IPS-NIHi7 (cell line): ENCODE measurements around the gene TMCO4.

ENCODE experiments used
- DNase-seq: peaks from one replicate; pipeline ENCODE4 v3.0.0; 2012; ENCODE audit warnings: mixed read lengths; ENCODE audit errors: extremely low spot score

The TMCO4 gene

DNA sequence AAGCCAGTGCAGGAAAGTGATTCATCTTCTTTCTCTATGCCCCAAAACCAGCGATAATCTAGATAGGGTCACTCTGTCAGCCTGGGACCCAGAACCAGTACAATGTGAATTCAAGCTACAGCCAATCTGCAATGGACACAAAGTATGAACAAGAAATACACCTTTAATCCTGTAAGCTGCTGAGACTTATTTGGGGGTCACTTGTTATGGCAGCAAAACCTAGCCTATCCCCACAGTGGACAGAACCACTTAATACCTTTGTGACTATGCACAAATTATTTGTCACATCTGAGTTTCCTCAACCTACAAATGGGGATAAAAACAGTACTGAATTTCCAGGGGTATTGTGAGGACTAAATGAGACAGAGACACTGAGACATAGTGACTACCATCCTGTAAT lies 50.0 kb downstream of the TMCO4 start:
- DNase-seq = no peak

DNA sequence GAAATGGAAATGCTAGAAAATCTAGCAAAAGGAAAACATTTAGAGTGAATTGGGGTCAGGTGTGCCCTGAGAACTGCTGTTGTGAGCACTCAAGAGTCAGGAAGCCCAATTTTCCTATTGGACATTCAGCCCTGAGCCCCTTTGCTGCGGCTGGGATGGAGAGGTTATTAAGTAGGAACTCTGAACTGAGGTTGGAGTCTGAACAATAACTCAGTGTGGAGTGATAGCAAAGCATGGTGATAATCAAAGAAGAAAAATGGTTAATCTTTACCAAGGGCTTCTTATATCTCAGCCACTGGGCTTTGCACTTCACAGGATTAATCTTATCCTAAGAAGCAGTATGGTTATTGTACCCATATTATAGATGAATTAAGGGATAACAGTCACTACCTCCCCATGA lies 52.0 kb downstream of the TMCO4 start:
- no peak for DNase-seq

DNA sequence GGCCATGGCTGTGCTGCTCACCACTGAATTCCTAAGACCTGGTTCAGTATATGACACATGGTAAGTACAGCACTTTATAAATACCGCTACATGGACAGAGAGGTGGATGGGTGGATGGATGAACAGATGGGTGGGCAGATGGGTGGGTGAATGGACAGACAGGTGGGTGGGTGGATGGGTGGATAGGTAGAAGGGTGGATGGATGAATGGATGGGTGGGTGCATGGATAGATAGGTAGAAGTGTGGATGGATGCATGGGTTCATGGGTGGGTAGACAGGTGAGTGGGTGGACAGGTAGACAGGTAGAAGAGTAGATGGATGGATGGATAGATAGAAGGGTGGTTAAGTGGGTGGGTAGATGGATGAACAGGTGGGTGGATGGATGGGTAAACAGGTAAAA lies 54.8 kb downstream of the TMCO4 start:
- no peak for DNase-seq

DNA sequence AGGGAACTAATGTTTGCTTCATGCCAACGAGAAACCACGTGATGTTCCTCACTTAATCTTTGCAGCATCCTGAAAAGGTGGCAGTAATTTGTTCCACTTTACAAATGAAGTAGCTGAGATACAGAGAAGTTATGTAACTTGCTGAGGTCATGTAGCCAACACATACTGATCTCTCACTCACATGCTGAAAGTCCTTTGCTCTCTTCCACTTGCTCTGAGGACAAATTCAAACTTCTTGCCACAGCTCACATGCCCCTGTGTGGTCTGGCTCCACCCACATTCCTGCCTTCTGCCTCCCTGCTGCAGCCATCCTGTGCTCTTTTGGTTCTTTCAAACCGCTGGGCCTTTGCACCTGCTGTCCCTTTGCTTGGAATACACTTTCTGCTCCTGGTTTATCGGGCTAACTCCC lies 55.4 kb downstream of the TMCO4 start:
- DNase-seq = no peak

DNA sequence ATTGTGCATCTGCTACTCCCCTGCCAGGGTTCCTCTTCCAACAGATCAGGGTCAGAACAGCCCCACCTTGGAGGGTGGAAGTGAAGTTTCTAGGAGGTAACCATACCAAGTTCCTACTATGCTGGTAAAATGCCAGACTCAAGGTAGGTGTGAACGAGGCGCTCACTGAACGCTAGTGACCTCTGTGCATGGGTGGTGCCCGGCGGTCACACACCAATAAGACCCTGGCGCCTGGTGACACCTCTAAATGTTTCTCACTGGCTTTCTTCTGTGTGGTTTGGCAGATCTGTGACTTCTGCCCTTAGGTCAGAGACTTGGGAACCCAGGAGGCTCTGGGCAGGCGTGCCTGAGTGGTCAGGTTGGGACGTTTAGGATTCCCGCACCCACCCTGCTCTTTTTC lies 55.9 kb downstream of the TMCO4 start:
- no peak for DNase-seq

DNA sequence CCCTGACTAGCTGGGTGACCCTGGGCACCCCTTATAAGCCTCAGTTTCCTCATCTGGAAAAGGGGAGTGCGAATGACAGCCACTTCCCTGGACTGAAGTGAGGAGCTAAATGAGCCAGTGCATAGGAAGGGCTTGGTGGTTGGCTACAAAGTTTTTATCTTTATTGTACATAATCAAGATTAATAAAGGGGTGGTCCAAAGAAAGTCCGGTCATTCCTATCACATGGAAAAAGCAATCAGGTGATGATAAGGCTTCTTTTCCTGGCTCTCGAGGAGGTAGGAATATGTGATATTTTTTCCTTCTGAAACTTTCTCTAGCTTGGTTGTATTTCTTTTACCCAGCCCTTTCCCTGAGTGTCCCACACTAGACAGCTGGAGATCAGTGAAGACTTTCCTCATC lies 56.5 kb downstream of the TMCO4 start:
- DNase-seq = no peak

DNA sequence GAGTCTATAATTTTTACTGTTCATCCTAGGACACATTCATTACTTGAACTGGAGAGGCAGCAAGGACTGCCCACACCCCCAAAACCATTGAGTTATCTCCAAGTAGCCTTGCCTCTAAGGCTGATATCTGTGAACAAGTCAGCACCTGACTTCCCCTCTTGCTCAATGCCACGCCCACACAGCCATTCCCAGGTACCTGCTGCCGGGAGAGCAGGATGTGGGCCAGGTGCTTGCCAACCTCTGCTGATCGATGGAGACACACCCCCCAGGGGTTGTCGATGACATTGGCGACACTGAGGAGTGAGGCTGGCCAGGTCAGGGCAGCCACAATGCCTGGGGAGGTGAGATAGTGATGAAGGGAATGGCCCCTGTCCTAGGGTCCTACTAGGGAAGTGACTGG lies 60.1 kb downstream of the TMCO4 start:
- no peak for DNase-seq

DNA sequence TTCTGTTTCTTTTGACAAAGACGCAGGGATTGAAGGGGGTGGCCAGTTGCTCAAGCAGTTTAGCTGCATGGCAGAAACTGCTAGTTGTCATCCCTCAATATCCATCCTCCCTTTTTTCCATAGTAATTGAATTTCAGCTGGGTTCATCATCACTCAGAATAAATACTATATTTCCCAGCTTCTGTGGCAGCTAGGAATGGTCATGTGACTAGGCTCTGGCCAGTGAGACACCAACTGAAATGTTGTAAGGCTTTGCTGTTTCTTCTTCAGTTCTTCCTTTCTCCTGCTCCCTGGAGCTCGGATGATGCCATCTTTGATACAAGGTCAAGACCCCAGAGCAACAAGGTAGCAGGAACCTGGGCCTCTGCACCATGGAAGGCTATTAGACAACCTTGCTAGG lies 61.0 kb downstream of the TMCO4 start:
- DNase-seq = no peak

DNA sequence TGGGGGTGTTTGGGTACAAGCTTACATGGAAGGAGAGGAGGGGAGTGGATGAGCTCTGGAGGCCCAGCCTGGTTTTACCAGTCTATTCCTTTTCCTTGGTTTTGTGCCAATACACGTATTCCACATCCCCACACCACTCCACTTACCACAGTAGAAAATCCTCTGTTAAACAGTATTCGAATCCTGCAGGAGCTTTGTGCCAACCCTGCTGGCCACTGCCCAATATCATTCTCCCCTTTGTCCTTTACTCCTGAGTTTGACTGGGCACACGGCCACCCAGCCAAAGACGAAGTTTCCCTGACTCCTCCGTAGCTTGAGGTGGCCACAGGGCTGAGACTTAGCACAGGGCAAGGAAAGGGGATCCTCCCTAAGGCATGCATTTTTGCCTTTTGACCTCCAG lies 61.6 kb downstream of the TMCO4 start:
- DNase-seq = no peak

DNA sequence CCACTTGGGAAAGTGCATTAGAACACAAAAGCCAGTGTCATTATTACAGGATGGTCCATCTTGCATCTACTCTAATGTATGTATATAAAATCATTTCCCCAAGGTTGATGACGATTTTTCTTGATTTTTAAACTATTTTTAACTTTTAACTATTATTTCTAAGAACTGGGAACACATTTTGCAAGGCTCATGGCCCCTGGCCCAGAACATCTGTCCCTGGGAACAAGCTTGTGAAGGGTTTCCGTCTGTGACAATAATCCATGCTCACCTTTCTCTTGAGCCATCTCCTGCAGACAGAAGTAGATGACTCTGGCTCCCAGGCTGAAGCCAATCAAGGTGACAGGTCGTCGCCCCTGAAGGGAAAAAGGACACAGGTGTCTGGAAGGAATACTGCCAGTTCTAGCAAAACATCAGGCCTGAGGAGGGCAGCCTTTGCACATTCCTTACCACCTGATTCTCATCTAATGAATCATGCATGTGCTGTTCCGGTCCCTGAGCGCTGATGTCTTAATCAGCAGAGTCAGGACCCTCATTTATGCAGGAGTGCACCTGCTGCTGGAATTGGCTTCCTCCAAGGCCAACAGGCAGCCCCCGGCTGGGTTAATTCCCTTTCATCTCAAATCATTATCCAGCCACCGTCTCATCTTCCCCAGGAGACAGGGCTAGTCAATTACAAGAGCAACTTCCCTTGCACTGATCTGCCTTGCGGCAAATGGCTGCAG lies 62.5 kb downstream of the TMCO4 start:
- no peak for DNase-seq

DNA sequence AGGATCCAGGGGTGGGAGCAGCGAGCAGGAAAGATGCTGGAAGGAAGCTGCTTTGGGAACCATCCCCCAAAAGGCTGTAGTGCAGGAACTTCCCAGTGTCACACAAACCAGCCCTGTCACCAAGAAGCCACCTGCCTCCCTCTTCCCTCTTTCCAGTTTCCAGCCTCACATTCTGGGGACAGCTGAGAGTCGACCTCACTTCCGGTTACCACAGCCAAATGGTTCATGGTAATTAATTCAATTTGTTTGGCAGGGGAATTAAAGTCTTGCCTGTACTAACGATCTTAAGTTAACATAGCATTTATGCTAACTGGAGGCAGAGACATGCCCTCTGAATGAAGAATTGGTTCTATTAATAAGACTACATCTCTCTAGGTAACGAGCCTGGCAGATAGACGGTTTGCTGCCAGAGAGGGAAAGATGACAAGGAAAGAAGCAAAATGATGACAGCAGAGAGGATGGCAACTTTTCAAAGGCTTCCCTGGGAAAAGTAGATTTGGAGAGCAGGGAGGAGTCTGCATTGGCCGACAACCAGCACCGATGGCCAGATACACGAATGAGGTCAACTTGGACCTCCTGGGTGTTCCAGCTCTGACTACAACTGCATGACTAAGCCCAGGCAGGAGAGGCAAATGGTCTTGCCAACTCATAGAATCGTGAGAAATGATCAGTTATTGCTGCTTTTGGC lies 64.1 kb downstream of the TMCO4 start:
- DNase-seq = no peak

DNA sequence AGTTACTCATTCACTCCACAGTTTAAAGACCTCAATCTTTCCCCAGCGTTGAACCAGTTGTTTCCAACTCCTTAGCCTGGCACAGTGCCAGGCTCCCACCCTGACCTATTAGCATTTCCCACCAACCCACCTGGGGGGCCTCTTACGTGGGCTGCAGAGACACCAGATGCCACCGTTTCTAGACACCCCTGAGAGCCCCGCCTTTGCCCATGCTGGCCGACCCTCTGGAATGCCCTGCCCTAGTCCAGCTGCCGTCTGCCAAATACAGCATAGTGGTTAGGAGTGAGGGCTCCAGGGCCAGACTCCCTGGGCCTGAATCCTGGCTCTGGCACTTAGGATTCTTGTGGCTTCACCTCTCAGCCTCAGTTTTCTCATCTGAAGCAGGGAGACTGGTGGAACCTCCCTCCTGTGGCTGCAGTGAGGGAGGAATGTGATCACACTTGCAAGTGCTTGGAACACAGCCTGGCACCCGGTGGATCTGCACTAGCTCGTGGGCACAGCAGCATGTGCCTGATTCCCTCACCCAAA lies 65.2 kb downstream of the TMCO4 start:
- DNase-seq = no peak

DNA sequence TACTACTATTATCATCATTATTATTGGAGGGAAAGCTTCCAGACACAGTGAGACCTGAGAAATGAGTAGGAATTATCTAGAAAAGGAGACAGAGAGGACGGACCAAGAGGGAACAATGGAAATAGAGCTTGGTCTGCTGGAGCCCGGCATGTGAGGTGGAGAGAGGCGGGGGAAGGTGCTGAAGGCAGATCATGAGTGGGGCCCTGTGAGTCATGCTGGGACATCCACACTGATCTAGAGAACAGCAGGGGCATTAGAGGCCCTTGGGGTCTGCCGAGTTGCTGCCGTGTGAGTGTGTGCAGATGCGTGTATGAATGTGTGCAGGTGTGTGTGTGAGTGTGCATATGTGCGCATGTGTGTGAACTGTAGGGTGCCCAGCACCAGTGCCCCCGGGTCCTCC lies 65.7 kb downstream of the TMCO4 start:
- no peak for DNase-seq

DNA sequence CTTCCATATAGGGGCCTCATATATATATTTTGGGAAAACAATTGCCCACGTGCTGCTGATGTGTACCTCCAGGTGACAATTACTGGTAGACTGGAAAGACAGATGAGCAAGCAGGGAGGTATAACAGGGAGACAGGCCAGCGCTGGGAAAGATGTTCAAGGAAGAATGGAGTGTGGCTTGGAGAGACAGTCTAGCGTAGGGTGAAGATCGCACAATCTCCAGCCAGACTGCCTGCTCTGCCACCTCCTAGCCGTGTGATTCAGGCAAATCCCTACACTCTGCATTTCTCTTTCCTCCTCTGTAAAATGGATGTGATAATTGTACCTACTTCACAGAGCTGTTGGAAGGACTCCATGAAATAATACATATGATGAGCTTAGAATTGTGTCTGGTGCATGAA lies 66.1 kb downstream of the TMCO4 start:
- no peak for DNase-seq

DNA sequence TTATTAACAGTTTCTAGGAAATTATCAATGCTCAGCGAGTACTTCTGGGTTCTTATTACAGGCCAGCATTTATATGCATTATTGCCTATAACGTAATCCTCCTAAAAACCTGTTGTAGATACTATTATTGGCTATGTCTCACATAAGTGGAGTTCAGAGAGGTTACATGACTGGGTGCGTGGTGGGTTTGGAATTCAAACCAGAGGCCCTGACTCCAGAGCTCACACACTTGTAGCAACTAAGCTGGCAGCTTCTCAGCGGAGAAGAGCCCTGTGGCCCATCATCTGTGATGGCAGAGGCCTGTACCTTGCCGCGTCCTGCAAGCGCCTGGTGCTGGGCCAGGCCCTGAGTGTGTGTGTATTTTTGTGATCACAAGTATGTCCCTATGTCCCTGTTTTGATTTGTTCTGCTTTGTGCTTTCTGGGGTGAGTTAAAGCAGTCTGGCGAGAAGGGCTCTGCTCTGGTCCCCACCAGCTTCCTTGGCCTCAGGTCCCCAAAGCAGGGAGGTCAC lies 68.3 kb downstream of the TMCO4 start:
- DNase-seq = no peak

DNA sequence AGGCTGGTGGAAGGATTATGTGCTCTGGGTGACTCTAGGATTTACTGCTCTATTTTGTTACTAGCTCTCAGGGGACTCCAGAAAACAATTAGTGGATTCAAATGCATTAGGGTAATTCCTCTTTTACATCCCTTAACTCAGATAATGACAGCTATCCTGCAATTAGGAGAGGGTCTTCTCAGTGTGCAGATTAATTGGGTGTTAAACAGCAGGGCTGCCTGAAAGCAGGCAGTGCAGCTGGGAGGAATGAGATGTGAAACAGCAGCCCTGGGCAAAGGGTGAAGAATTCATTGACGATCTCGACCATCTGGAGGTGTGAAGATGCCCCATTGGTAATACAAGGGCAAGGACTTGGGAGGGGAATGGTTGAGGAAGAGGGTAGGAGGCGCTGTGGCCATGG lies 68.9 kb downstream of the TMCO4 start:
- no peak for DNase-seq

DNA sequence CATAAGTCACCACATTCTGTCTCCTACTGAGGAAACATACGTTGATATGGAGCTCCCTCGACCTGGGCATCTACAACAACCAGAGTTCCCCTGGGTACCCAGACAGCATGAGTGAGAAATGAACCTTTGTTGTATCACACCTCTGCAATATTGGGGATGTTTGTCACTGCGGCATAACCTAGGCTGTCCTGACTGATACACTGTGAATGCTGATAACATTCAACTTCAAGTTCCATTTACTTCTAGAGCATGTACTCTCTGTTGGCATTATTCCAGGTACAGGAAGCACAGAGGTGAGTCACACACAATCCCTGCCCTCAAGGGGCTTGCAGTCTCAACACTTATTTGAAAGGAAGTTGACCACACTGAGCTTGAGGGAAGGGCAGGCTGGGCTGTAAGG lies 69.5 kb downstream of the TMCO4 start:
- DNase-seq = no peak

DNA sequence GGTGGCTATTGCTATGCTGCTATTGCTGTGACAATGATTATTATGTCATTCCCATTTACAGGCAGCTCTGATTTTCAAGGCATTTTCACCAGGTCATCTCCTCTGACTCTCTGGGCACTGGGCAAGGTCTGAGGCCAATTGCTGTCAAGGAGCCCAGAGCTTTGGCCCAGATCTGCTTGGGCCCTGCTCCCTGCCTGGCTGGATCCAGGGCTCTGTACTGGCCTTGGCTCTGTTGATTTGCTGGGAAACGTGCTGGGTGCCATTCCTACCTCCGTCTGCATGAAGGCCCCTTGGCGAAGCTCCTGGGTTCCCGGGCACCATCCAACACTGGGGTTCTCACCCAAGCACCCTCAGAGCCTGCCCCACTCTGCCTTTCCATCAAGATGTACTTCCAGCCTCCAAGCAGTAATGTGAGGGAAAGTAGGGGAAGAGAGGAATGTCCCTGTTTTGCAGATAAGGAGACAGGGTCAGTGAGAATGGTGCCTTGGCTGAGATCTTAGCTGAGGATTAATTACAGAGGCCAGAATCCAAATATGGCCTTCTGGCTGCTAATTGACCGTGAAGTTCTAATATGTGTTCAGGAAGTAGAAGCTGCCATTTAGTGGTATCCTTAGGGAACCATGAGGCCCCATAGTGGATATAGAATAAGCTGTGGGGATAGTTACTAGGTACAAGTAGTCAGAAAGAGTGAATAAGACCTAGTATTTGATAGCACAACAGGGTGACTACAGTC lies 71.1 kb downstream of the TMCO4 start:
- DNase-seq = no peak

DNA sequence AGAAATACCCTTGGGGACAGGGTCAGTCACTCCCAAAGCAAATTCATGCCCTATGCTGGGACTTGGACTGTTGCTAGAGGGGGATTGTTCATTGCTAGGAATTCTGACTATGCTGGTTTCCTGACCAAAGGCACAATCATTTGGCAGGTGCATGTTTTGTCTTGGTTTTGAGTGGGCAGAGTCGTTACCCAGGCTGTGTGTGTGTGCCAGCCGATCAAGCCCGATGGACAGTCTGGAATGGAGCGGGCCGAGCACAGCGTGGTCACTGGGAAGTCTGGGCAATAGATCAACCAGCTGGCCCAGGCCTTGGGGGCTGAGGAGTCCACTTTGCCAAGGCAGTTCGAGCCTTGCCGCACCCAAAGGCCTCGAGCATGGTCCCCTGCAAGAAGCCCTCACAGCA lies 74.1 kb downstream of the TMCO4 start:
- no peak for DNase-seq

DNA sequence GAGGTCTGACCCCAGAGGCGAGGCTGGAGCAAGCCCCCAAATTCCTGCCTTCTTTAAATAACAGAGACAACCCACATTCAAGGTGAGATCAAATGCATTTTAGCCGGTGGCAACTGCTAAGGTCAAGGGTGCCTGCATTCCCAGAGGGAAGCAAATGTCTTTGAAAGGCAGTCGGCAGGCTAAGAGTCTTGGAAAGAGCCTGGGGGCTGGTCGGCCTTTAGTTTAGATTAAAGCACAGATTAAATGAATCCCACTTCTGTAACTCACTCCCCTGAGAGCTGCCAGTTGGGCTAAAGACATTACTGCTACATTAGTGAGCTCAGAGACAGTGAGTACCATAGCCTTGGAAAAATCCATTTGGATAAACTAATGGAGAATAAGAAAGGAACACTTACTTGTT lies 75.8 kb downstream of the TMCO4 start:
- no peak for DNase-seq

DNA sequence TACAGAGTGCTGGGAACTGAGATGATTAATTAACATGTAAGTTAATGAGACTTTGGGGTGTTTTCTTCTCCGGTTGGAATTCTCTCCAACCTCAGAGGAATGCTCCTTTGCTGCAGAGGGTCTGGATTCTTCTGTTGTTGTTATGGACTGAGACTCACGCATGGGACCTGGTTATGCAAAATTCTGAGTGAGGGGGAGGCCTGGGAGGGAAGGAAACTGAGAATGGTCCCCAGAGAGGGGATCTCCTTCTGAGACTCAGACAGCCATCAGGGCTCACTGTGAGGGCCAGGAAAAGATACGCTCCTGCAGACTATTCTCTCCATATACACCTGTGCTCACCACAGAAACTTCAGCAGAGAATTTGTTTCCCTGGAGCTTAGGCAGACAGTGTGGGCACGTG lies 78.7 kb downstream of the TMCO4 start:
- DNase-seq = no peak

DNA sequence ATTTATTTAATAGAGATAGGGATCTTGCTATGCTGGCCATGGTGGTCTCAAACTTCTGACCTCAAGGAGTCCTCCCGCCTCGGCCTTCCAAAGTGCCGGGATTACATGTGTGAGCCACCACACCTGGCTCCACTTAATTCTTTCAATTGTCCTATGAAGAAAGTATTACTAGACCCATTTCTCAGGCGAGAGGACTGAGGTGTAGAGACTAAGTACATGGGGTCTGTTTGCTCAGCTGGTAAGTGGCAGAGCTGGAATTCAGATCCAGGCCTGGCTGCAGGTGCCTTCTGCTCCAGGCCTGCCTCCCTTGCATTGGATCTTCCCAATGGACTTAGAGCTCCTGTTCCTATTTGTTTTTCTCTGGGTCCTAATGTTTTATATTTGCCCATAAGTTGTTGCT lies 79.5 kb downstream of the TMCO4 start:
- no peak for DNase-seq

DNA sequence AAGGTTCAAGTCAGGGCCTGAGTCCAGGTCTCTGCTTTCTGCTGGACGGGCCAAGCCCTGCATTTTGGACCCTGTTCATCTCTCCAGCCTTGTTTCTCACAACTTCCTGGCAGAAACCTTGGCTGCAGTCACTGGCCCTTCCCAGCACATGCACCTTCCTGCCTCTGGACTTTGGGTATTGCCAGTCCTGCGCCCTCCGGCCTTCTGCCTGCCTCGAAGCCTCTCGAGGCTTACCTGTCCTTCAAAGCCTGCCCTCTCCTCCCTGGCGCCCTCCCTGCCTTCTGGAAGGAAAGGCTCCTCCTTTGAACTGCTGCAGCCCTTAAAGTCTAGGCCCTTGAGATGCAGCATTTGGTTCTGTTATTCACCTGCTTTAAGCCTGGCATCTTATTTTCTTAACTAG lies 82.2 kb downstream of the TMCO4 start:
- DNase-seq = no peak
